Liver (tissue), 3 donors: ENCODE data around the gene PPP1R3E.

Experiments used
- NR2F2 ChIP-seq: IDR thresholded peaks from 2 replicates; pipeline ENCODE4 v1.6.1; 2016; ENCODE audit warnings: antibody characterized with exemption
- TF ChIP-seq, protein P1 (sequence below): fragments of 150-350 bp; IDR thresholded peaks from 2 replicates; pipeline ENCODE4 v1.5.1; 2017; ENCODE audit warnings: improper control_type of control experiment, low read depth, low read length; ENCODE audit not compliant: missing input control
- TF ChIP-seq, protein P2 (sequence below): IDR thresholded peaks from 2 replicates; pipeline ENCODE4 v1.6.1; 2016; ENCODE audit warnings: antibody characterized with exemption
- donor health status: healthy.
- donor health status: healthy.

DNA sequence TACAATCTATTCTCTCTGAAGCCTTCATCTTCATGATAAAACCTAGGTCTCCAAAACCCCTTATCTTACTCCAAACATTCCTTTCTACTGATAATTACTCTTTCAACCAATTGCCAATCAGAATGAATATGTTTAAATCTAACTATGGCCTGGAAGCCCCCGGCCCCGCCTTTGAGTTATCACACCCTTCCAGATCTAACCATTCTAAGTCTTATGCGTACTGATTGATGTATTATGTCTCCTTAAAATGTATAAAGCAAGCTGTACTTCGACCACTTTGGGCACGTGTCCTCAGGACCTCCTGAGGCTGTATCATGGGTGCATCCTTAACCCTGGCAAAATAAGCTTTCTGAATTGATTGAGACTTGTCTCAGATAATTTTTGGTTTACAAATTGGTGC lies 33.0 kb upstream of the PPP1R3E start:
- TF ChIP-seq, protein P1, sequence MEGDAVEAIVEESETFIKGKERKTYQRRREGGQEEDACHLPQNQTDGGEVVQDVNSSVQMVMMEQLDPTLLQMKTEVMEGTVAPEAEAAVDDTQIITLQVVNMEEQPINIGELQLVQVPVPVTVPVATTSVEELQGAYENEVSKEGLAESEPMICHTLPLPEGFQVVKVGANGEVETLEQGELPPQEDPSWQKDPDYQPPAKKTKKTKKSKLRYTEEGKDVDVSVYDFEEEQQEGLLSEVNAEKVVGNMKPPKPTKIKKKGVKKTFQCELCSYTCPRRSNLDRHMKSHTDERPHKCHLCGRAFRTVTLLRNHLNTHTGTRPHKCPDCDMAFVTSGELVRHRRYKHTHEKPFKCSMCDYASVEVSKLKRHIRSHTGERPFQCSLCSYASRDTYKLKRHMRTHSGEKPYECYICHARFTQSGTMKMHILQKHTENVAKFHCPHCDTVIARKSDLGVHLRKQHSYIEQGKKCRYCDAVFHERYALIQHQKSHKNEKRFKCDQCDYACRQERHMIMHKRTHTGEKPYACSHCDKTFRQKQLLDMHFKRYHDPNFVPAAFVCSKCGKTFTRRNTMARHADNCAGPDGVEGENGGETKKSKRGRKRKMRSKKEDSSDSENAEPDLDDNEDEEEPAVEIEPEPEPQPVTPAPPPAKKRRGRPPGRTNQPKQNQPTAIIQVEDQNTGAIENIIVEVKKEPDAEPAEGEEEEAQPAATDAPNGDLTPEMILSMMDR: no peak
- no peak for TF ChIP-seq NR2F2
- TF ChIP-seq, protein P2, sequence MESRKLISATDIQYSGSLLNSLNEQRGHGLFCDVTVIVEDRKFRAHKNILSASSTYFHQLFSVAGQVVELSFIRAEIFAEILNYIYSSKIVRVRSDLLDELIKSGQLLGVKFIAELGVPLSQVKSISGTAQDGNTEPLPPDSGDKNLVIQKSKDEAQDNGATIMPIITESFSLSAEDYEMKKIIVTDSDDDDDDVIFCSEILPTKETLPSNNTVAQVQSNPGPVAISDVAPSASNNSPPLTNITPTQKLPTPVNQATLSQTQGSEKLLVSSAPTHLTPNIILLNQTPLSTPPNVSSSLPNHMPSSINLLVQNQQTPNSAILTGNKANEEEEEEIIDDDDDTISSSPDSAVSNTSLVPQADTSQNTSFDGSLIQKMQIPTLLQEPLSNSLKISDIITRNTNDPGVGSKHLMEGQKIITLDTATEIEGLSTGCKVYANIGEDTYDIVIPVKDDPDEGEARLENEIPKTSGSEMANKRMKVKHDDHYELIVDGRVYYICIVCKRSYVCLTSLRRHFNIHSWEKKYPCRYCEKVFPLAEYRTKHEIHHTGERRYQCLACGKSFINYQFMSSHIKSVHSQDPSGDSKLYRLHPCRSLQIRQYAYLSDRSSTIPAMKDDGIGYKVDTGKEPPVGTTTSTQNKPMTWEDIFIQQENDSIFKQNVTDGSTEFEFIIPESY: no peak
